ENCODE results near the gene SPOCK1.

SPOCK1 gene

GRCh38 chr5:137099651-137100050 is 399.5 kb downstream of the SPOCK1 start:
- no peaks in the 10 kb centered on the region for H3K9me3 ChIP-seq (replicated peaks; ENCODE audit: low read length)
- peaks cover 17% of the 10 kb centered on the region for H3K4me1 ChIP-seq (ENCODE audit: control insufficient read depth, insufficient read depth, low read length)
- H3K4me3 ChIP-seq (ENCODE audit: low read length) = no peak overlapping the region
- H3K9ac ChIP-seq (ENCODE audit: low read depth, low read length) = no peak overlapping the region
- H3K4me2 ChIP-seq (ENCODE audit: low read length) = no peak overlapping the region
- no peaks in the 10 kb centered on the region for H3K27me3 ChIP-seq (ENCODE audit: control insufficient read depth, insufficient read depth, low read length)
- H3K36me3 ChIP-seq (ENCODE audit: insufficient read depth, low read length) = no peaks in the 10 kb centered on the region

DNA sequence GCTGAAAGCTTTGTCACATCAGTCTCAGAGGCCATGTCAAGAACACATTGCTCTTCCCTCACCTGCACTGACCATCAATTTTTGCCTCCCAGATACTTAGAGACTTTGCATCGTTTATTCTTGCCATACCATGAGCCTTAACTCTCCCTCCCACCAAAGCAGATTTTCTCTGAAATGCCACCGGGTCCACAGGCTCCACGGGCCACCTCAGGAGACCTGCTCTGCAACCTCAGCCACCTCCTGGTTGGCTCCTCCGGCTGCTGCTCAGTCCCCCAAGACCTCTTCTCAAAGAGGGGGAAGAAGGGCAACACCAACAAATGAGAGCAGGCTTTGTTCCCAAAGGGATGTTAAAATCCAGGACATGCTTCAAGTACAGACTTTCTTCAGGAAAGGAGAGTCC is 400.5 kb downstream of the SPOCK1 start:
- Histone ChIP-seq H3K27me3 (ENCODE audit: control insufficient read depth, insufficient read depth, low read length) (no peaks in the 10 kb centered on the region), H3K4me2 (ENCODE audit: low read length) (no peak overlapping the region), H3K36me3 (ENCODE audit: insufficient read depth, low read length) (no peaks in the 10 kb centered on the region), H3K4me1 (ENCODE audit: control insufficient read depth, insufficient read depth, low read length) (peaks cover 17% of the 10 kb centered on the region), H3K9ac (ENCODE audit: low read depth, low read length) (no peak overlapping the region), H3K4me3 (ENCODE audit: low read length) (no peak overlapping the region), H3K9me3 (replicated peaks; ENCODE audit: low read length) (no peaks in the 10 kb centered on the region)

- no peak overlapping the region for H3K4me2 ChIP-seq (ENCODE audit: low read length)
- H3K9me3 ChIP-seq (replicated peaks; ENCODE audit: low read length) = no peaks in the 10 kb centered on the region
- no peak overlapping the region for H3K4me3 ChIP-seq (ENCODE audit: low read length)
- no peaks in the 10 kb centered on the region for H3K27me3 ChIP-seq (ENCODE audit: control insufficient read depth, insufficient read depth, low read length)
- peaks cover 17% of the 10 kb centered on the region for H3K4me1 ChIP-seq (ENCODE audit: control insufficient read depth, insufficient read depth, low read length)
- no peaks in the 10 kb centered on the region for H3K36me3 ChIP-seq (ENCODE audit: insufficient read depth, low read length)
- H3K9ac ChIP-seq (ENCODE audit: low read depth, low read length) = no peak overlapping the region
Observed at GRCh38 chr5:137098238-137098637, 400.9 kb downstream of the SPOCK1 start.

DNA sequence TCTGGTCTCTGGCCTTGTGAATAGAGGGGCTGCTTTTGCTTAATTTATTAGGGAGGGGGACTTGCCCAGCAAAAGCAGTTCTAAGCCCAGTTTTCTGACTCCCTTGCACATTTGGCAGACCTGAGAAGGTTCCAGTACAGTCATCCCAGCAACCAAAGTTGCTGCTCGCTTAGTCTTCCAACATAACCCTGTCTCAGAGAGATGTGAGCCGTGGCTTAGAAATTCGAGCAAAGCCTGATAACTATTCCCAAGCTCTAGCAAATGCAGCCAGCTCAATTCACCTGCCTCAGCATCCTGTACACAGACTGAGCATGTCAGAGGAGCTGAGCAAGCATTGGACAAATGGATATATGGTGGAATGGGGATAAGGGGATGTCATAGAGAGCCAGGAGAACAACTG is 401.9 kb downstream of the SPOCK1 start:
- Histone ChIP-seq H3K9ac (ENCODE audit: low read depth, low read length) (no peak overlapping the region), H3K4me1 (ENCODE audit: control insufficient read depth, insufficient read depth, low read length) (peaks cover 17% of the 10 kb centered on the region), H3K4me3 (ENCODE audit: low read length) (no peak overlapping the region), H3K27me3 (ENCODE audit: control insufficient read depth, insufficient read depth, low read length) (no peaks in the 10 kb centered on the region), H3K36me3 (ENCODE audit: insufficient read depth, low read length) (no peaks in the 10 kb centered on the region), H3K9me3 (replicated peaks; ENCODE audit: low read length) (no peaks in the 10 kb centered on the region), H3K4me2 (ENCODE audit: low read length) (no peak overlapping the region)

GRCh38 chr5:137096149-137097103 is 402.7 kb downstream of the SPOCK1 start:
- H3K9me3 ChIP-seq (replicated peaks; ENCODE audit: low read length) = no peaks in the 10 kb centered on the region
- H3K4me3 ChIP-seq (ENCODE audit: low read length) = no peak overlapping the region
- no peaks in the 10 kb centered on the region for H3K27me3 ChIP-seq (ENCODE audit: control insufficient read depth, insufficient read depth, low read length)
- no peak overlapping the region for H3K9ac ChIP-seq (ENCODE audit: low read depth, low read length)
- H3K4me2 ChIP-seq (ENCODE audit: low read length) = peak overlapping the region; percentile 12
- H3K36me3 ChIP-seq (ENCODE audit: insufficient read depth, low read length) = no peaks in the 10 kb centered on the region
- peaks cover 17% of the 10 kb centered on the region for H3K4me1 ChIP-seq (ENCODE audit: control insufficient read depth, insufficient read depth, low read length)

DNA sequence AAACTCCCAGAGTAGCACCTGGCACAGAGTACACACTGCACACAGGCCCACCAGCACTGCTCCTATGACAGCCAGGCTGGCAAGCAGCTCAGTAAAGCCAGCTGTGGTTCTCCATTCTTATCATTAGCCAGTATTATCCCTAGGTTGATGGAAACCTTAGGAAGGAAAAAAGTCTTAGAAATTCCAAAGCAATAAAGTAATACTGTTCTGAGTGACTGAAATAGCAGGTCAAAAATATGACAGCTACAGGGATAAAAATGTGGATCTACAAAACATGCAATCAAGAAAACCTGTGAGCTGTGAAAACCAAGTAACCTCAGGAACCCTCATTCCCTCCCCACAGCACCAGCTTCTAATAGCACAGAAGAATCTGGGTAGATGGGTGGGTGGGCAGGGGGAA is 403.5 kb downstream of the SPOCK1 start:
- H3K9ac ChIP-seq (ENCODE audit: low read depth, low read length) = no peak overlapping the region
- H3K9me3 ChIP-seq (replicated peaks; ENCODE audit: low read length) = no peaks in the 10 kb centered on the region
- no peaks in the 10 kb centered on the region for H3K36me3 ChIP-seq (ENCODE audit: insufficient read depth, low read length)
- H3K4me2 ChIP-seq (ENCODE audit: low read length) = no peak overlapping the region
- no peak overlapping the region for H3K4me3 ChIP-seq (ENCODE audit: low read length)
- H3K4me1 ChIP-seq (ENCODE audit: control insufficient read depth, insufficient read depth, low read length) = peaks cover 17% of the 10 kb centered on the region
- H3K27me3 ChIP-seq (ENCODE audit: control insufficient read depth, insufficient read depth, low read length) = no peaks in the 10 kb centered on the region

DNA sequence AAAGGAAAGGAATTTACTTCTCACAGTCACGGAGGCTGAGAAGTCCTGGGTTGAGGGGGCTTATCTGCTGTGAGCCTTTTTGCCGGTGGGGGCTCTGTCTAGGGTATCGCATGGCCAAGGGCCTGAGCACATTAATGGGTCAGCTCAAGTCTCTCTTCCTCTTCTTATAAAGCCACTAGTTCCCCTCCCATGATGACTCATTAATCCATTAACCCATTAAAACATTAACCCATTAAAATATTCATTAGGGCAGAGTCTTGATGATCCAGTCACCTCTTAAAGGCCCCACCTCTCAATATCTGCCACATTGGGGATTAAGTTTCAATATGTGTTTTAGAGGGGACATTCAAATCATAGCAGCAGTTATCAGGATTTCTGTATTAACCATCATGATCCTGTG is 406.3 kb downstream of the SPOCK1 start:
- Histone ChIP-seq H3K27me3 (ENCODE audit: control insufficient read depth, insufficient read depth, low read length) (no peaks in the 10 kb centered on the region), H3K4me1 (ENCODE audit: control insufficient read depth, insufficient read depth, low read length) (peaks cover 17% of the 10 kb centered on the region), H3K4me3 (ENCODE audit: low read length) (no peak overlapping the region), H3K9ac (ENCODE audit: low read depth, low read length) (no peak overlapping the region), H3K4me2 (ENCODE audit: low read length) (no peak overlapping the region), H3K9me3 (replicated peaks; ENCODE audit: low read length) (no peaks in the 10 kb centered on the region), H3K36me3 (ENCODE audit: insufficient read depth, low read length) (no peaks in the 10 kb centered on the region)

- Histone ChIP-seq H3K4me3 (ENCODE audit: low read length) (no peak overlapping the region), H3K4me2 (ENCODE audit: low read length) (no peak overlapping the region), H3K9me3 (replicated peaks; ENCODE audit: low read length) (no peaks in the 10 kb centered on the region), H3K9ac (ENCODE audit: low read depth, low read length) (no peak overlapping the region), H3K27me3 (ENCODE audit: control insufficient read depth, insufficient read depth, low read length) (no peaks in the 10 kb centered on the region), H3K4me1 (ENCODE audit: control insufficient read depth, insufficient read depth, low read length) (peaks cover 7% of the 10 kb centered on the region), H3K36me3 (ENCODE audit: insufficient read depth, low read length) (no peaks in the 10 kb centered on the region)
Observed at GRCh38 chr5:137091472-137091871, 407.7 kb downstream of the SPOCK1 start.

DNA sequence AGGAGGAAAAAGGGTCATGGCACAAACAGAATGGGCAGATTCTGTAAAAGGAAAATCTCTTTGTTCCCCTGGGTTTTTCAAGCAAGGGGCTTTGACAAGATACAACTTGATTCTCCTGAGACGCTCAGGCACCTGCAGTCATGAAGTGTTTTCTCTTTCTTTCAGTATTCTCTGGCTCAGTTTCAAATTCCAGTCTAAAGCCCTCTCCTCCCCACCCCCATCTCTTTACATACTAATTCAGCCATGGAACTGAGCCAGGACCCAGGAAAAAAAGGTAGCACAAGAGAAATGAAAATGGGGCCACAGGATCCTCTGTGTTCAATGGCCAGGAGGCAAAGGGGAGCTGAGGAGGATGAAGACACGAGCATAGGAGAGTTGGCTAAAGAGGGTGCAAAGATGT is 408.4 kb downstream of the SPOCK1 start:
- Histone ChIP-seq H3K9me3 (replicated peaks; ENCODE audit: low read length) (no peaks in the 10 kb centered on the region), H3K4me2 (ENCODE audit: low read length) (no peak overlapping the region), H3K9ac (ENCODE audit: low read depth, low read length) (no peak overlapping the region), H3K4me3 (ENCODE audit: low read length) (no peak overlapping the region), H3K4me1 (ENCODE audit: control insufficient read depth, insufficient read depth, low read length) (no peaks in the 10 kb centered on the region), H3K27me3 (ENCODE audit: control insufficient read depth, insufficient read depth, low read length) (no peaks in the 10 kb centered on the region), H3K36me3 (ENCODE audit: insufficient read depth, low read length) (no peaks in the 10 kb centered on the region)

GRCh38 chr5:137090151-137090550 is 409.0 kb downstream of the SPOCK1 start:
- Histone ChIP-seq H3K9ac (ENCODE audit: low read depth, low read length) (no peak overlapping the region), H3K4me3 (ENCODE audit: low read length) (no peak overlapping the region), H3K4me2 (ENCODE audit: low read length) (no peak overlapping the region), H3K4me1 (ENCODE audit: control insufficient read depth, insufficient read depth, low read length) (no peaks in the 10 kb centered on the region), H3K36me3 (ENCODE audit: insufficient read depth, low read length) (no peaks in the 10 kb centered on the region), H3K27me3 (ENCODE audit: control insufficient read depth, insufficient read depth, low read length) (no peaks in the 10 kb centered on the region), H3K9me3 (replicated peaks; ENCODE audit: low read length) (no peaks in the 10 kb centered on the region)

GRCh38 chr5:137088175-137088574 is 411.0 kb downstream of the SPOCK1 start:
- no peaks in the 10 kb centered on the region for H3K9me3 ChIP-seq (replicated peaks; ENCODE audit: low read length)
- no peak overlapping the region for H3K4me2 ChIP-seq (ENCODE audit: low read length)
- no peaks in the 10 kb centered on the region for H3K36me3 ChIP-seq (ENCODE audit: insufficient read depth, low read length)
- H3K9ac ChIP-seq (ENCODE audit: low read depth, low read length) = no peak overlapping the region
- no peak overlapping the region for H3K4me3 ChIP-seq (ENCODE audit: low read length)
- H3K4me1 ChIP-seq (ENCODE audit: control insufficient read depth, insufficient read depth, low read length) = no peaks in the 10 kb centered on the region
- no peaks in the 10 kb centered on the region for H3K27me3 ChIP-seq (ENCODE audit: control insufficient read depth, insufficient read depth, low read length)

DNA sequence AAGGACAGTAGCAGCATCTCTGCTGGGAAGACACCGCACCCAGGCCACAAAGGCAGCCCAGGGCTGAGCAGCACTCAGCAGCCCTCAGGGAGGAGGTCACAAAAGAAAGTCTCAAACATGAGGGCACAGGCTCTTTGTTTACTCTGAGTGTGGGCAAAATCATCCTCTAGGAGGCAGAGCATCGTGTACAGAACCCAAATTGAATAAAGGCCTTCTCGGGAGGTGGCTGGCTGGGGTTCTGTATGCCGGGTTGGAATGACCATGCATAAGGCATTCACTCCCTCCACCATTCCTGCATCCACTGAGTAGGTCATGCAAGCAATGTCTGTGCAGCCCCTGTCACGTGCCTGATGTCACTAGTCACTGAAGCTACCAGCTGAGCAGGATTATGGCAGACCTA is 412.8 kb downstream of the SPOCK1 start:
- H3K27me3 ChIP-seq (ENCODE audit: control insufficient read depth, insufficient read depth, low read length) = no peaks in the 10 kb centered on the region
- no peaks in the 10 kb centered on the region for H3K36me3 ChIP-seq (ENCODE audit: insufficient read depth, low read length)
- no peaks in the 10 kb centered on the region for H3K9me3 ChIP-seq (replicated peaks; ENCODE audit: low read length)
- H3K4me1 ChIP-seq (ENCODE audit: control insufficient read depth, insufficient read depth, low read length) = no peaks in the 10 kb centered on the region
- no peak overlapping the region for H3K9ac ChIP-seq (ENCODE audit: low read depth, low read length)
- H3K4me2 ChIP-seq (ENCODE audit: low read length) = no peak overlapping the region
- no peak overlapping the region for H3K4me3 ChIP-seq (ENCODE audit: low read length)
